ENCODE results near the gene LGALS7B. TPM values are rescaled to one million over a fixed set of nuclear protein-coding genes. Genes with fewer than 3 reads are reported as not detected.

LGALS7B gene
- total RNA-seq, 4 donors from 2014 or later: not detected

- Histone ChIP-seq H3K27me3 (no peaks in the 10 kb centered on the region), H3K9me3 (no peaks in the 10 kb centered on the region), H3K36me3 (peaks cover 0 to 13% (median 3%) of the 10 kb centered on the region in 4 donors), H3K4me3 (peak overlapping the region in 2 of 4 donors; percentile 66 to 72), H3K4me1 (peaks cover 27 to 66% (median 32%) of the 10 kb centered on the region in 4 donors), H3K27ac (peak overlapping the region; percentile 95 to 99 (median 96))
- in situ Hi-C loops (cut with MboI; ENCODE audit: low pct_ligation_motif_present in 1 of 4, low pct_unique_long_range_greater_than_20kb in 1 of 4, low sequenced_read_pairs in 3 of 4): no loop called here
- WGBS, 2 donors (ENCODE audit: low coverage in 1 of 2): 58 to 62% methylated on average over 2 to 4 of the region's 4 CpGs
- TF ChIP-seq CTCF (IDR thresholded peaks at IDR 0.05) (no peak), POLR2AphosphoS5 (IDR thresholded peaks at IDR 0.05) (no peak), POLR2A (IDR thresholded peaks at IDR 0.05) (no peak), EP300 (IDR thresholded peaks at IDR 0.05; ENCODE audit: low read depth) (no peak)
- no peak for DNase-seq
- intact Hi-C loops (cut with DNase I; ENCODE audit: low total_unique reads): loop anchor here (10.0 kb wide), 1 partner anchor 175 kb away; no protein-coding TSS in a partner anchor
Measured at GRCh38 chr19:38830039-38830733, 41.2 kb downstream of the LGALS7B start.

DNA sequence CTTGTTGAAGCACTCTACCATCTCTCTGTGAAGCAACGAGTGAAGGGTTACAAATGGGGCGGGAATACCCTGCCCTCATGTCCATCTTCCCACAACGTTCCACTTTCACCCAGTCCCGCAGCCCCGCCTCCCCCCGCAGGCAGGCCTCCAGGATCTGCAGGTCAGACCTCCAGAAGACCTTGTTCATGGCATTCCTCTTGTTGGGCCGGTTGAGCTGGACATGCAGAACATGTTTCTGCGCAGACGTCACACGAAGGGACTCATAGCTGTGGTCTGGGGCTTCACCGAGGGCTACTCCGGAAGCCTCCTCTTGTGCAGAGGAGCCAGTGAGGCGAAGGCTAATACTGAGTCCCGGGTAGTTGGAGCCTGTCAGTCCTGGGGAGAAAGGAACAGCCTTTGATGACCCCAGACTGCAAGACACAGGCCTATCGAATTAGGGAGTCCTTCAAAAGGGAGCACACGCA is 42.2 kb downstream of the LGALS7B start:
- Histone ChIP-seq H3K36me3 (peaks cover 0 to 13% (median 7%) of the 10 kb centered on the region in 4 donors), H3K27me3 (no peaks in the 10 kb centered on the region), H3K9me3 (no peaks in the 10 kb centered on the region), H3K4me3 (peak overlapping the region; percentile 56 to 78 (median 69)), H3K27ac (peak overlapping the region; percentile 95 to 99 (median 96)), H3K4me1 (peaks cover 27 to 61% (median 32%) of the 10 kb centered on the region in 4 donors)
- no peak for TF ChIP-seq POLR2A (IDR thresholded peaks at IDR 0.05)
- TF ChIP-seq EP300 (IDR thresholded peaks at IDR 0.05; ENCODE audit: low read depth): no peak
- TF ChIP-seq POLR2AphosphoS5 (IDR thresholded peaks at IDR 0.05): peak in 2 of 3 donors; percentile 24 to 41
- no peak for TF ChIP-seq CTCF (IDR thresholded peaks at IDR 0.05)
- DNase-seq: peak; percentile 84
- intact Hi-C loops (cut with DNase I; ENCODE audit: low total_unique reads): loop anchor here (1.0 to 10.0 kb wide), 2 partner anchors 21 to 176 kb away; no protein-coding TSS in a partner anchor
- in situ Hi-C loops (cut with MboI; ENCODE audit: low pct_ligation_motif_present in 1 of 4, low pct_unique_long_range_greater_than_20kb in 1 of 4, low sequenced_read_pairs in 3 of 4): no loop called here
- 1% methylated on average over 16 of the region's 16 CpGs; no CpG with 5 or more reads in 1 of the 2 donors for WGBS, 2 donors (ENCODE audit: low coverage in 1 of 2)

DNA sequence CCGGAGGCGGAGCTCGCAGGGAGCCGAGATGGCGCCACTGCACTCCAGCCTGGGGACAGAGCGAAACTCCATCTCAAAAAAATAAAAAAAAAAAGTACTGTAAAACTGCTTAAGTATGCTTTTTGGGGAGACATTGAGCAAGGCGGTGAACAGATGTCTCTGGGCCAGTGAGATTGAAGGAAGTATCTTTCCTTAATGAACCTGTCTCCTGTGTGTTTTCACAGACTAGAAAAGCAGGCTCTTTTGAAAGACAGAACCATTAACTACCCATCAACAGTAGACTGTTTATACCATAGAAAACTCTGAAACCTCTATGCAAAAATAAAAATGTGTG is 44.1 kb downstream of the LGALS7B start:
- no peaks in the 10 kb centered on the region for H3K27me3 ChIP-seq
- H3K27ac ChIP-seq: peak overlapping the region; percentile 95 to 99 (median 96)
- H3K4me3 ChIP-seq: no peak overlapping the region
- no peak for TF ChIP-seq POLR2A (IDR thresholded peaks at IDR 0.05)
- TF ChIP-seq CTCF (IDR thresholded peaks at IDR 0.05): no peak
- no peak for TF ChIP-seq POLR2AphosphoS5 (IDR thresholded peaks at IDR 0.05)
- WGBS, 2 donors (ENCODE audit: low coverage in 1 of 2): 76 to 90% methylated on average over 2 to 7 of the region's 7 CpGs
- H3K4me1 ChIP-seq: peaks cover 17 to 45% (median 25%) of the 10 kb centered on the region in 4 donors
- H3K9me3 ChIP-seq: no peaks in the 10 kb centered on the region
- no peak for DNase-seq
- in situ Hi-C loops (cut with MboI; ENCODE audit: low pct_ligation_motif_present in 1 of 4, low pct_unique_long_range_greater_than_20kb in 1 of 4, low sequenced_read_pairs in 3 of 4) (no loop called here), intact Hi-C loops (cut with DNase I; ENCODE audit: low total_unique reads) (loop anchor here (10.0 kb wide), 1 partner anchor 178 kb away; no protein-coding TSS in a partner anchor)
- H3K36me3 ChIP-seq: peaks cover 0 to 27% (median 12%) of the 10 kb centered on the region in 4 donors

DNA sequence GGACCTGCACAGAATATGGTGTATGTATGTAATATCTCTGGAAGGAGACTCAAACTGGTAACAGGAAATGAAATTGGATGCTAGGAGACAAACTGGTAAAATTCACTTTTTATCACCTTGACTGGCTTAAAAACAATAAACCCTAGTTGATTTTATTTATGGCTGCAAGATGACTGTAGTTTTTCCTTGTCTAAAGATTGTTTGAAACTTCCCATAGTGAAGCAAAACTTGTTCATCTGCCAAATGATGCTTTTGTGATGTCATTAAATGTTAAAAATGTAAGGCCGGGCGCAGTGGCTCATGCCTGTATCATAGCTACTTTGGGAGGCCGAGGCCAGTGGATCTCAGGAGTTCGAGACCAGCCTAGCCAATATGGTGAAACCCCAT is 45.1 kb downstream of the LGALS7B start:
- intact Hi-C loops (cut with DNase I; ENCODE audit: low total_unique reads) (loop anchor here (10.0 kb wide), 1 partner anchor 179 kb away; no protein-coding TSS in a partner anchor), in situ Hi-C loops (cut with MboI; ENCODE audit: low pct_ligation_motif_present in 1 of 4, low pct_unique_long_range_greater_than_20kb in 1 of 4, low sequenced_read_pairs in 3 of 4) (no loop called here)
- WGBS, 2 donors (ENCODE audit: low coverage in 1 of 2): 87 to 95% methylated on average over 4 of the region's 4 CpGs
- Histone ChIP-seq H3K27me3 (no peaks in the 10 kb centered on the region), H3K4me3 (no peak overlapping the region), H3K36me3 (peaks cover 0 to 34% (median 17%) of the 10 kb centered on the region in 4 donors), H3K4me1 (peaks cover 16 to 36% (median 25%) of the 10 kb centered on the region in 4 donors), H3K27ac (peak overlapping the region; percentile 95 to 99 (median 96)), H3K9me3 (no peaks in the 10 kb centered on the region)
- TF ChIP-seq POLR2A (IDR thresholded peaks at IDR 0.05) (no peak), EP300 (IDR thresholded peaks at IDR 0.05; ENCODE audit: low read depth) (no peak), CTCF (IDR thresholded peaks at IDR 0.05) (no peak), POLR2AphosphoS5 (IDR thresholded peaks at IDR 0.05) (no peak)
- no peak for DNase-seq
